ENCODE data around the gene WDR37.

The WDR37 gene

GRCh38 chr10:1074748-1075308, 18.6 kb downstream of the WDR37 start:
- no peak for DNase-seq

GRCh38 chr10:1078668-1079067, 22.5 kb downstream of the WDR37 start:
- no peak for DNase-seq

GRCh38 chr10:1083581-1083980, 27.4 kb downstream of the WDR37 start:
- DNase-seq, result no peak

GRCh38 chr10:1084011-1084950, 28.1 kb downstream of the WDR37 start:
- no peak for DNase-seq

- DNase-seq, result no peak
Observed at GRCh38 chr10:1085258-1085657, 29.1 kb downstream of the WDR37 start.

- DNase-seq, result no peak
Observed at GRCh38 chr10:1086787-1087186, 30.6 kb downstream of the WDR37 start.

- DNase-seq, result no peak
Observed at GRCh38 chr10:1089017-1089689, 33.0 kb downstream of the WDR37 start.

GRCh38 chr10:1090696-1091095, 34.5 kb downstream of the WDR37 start:
- no peak for DNase-seq

GRCh38 chr10:1093696-1094095, 37.5 kb downstream of the WDR37 start:
- no peak for DNase-seq

GRCh38 chr10:1094112-1095057, 38.2 kb downstream of the WDR37 start:
- DNase-seq, result no peak

- no peak for DNase-seq
Observed at GRCh38 chr10:1095498-1095897, 39.3 kb downstream of the WDR37 start.

GRCh38 chr10:1096287-1096889, 40.2 kb downstream of the WDR37 start:
- DNase-seq, result no peak

GRCh38 chr10:1097436-1097835, 41.3 kb downstream of the WDR37 start:
- DNase-seq, result no peak

GRCh38 chr10:1100143-1100542, 44.0 kb downstream of the WDR37 start:
- DNase-seq, result no peak

- no peak for DNase-seq
Observed at GRCh38 chr10:1100691-1101368, 44.6 kb downstream of the WDR37 start.

- DNase-seq, result no peak
Observed at GRCh38 chr10:1101946-1102345, 45.8 kb downstream of the WDR37 start.

GRCh38 chr10:1102416-1102815, 46.2 kb downstream of the WDR37 start:
- DNase-seq, result no peak

GRCh38 chr10:1102831-1103230, 46.6 kb downstream of the WDR37 start:
- no peak for DNase-seq

- no peak for DNase-seq
Observed at GRCh38 chr10:1103551-1103950, 47.4 kb downstream of the WDR37 start.

GRCh38 chr10:1104971-1105370, 48.8 kb downstream of the WDR37 start:
- no peak for DNase-seq

GRCh38 chr10:1107004-1107403, 50.8 kb downstream of the WDR37 start:
- DNase-seq, result no peak

- no peak for DNase-seq
Observed at GRCh38 chr10:1107679-1108078, 51.5 kb downstream of the WDR37 start.

All from CD4-positive, alpha-beta T cell treated with Interferon alpha-2 for 1 hour (primary cell).